Measurements from ENCODE around the gene SYCP2L. TPM values are rescaled to one million over a fixed set of nuclear protein-coding genes. Genes with fewer than 3 reads are reported as not detected.

SYCP2L gene
- polyA plus RNA-seq, 2 of the 4 experiments (the other 2 are of a cell fraction) = 2.6 to 13.5 TPM

- ATAC-seq = no peak
- no peaks in the 10 kb centered on the region for H3K4me1 ChIP-seq
- CTCF ChIA-PET = interaction anchor here (0.8 kb wide), 1 partner anchor 642 kb away, joined by 3 read pairs; no protein-coding TSS in a partner anchor
- no peak for FAIRE-seq
- no peak for DNase-seq (ENCODE audit: low read depth in 1 of 2, low spot score in 1 of 2)
- POLR2A ChIA-PET = no interaction called here
- 83% methylated on average over 1 of the region's 1 CpG for WGBS (ENCODE audit: missing lambda C conversion rate)
- TF ChIP-seq TFCP2L1 (CRISPR knock-in tag; IDR thresholded peaks at IDR 0.05) (no peak), KDM5A (IDR thresholded peaks at IDR 0.05) (no peak), E2F6 (IDR thresholded peaks at IDR 0.05; ENCODE audit: borderline replicate concordance, low read depth) (no peak)
- H3K4me2 ChIP-seq = no peak overlapping the region
- no peaks in the 10 kb centered on the region for H3K9me3 ChIP-seq
- H3K27ac ChIP-seq = no peak overlapping the region
- no peak overlapping the region for H3K4me3 ChIP-seq
Measured at GRCh38 chr6:10933126-10933525, 46.3 kb downstream of the SYCP2L start.

DNA sequence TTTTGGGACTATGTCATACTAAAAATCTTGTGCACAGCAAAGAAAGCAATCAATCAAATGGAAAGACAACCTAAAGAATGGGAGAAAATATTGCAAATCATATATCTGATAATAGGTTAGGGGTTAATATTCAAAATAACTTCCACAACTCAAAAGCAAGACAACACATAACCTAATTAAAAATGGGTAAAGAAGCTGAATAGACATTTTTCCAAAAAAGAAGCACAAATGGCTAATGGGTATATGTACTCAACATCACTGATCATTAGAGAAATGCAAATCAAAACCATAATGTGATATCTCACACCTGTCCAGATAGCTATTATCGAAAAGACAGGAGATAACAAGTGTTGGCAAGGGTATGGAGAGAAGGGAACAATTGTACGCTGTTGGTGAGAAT lies 53.0 kb downstream of the SYCP2L start:
- Histone ChIP-seq H3K4me2 (no peak overlapping the region), H3K27ac (no peak overlapping the region), H3K4me1 (no peaks in the 10 kb centered on the region), H3K4me3 (no peak overlapping the region), H3K9me3 (no peaks in the 10 kb centered on the region)
- WGBS (ENCODE audit: missing lambda C conversion rate) = 98% methylated on average over 2 of the region's 2 CpGs
- ChIA-PET POLR2A (no interaction called here), CTCF (no interaction called here)
- ATAC-seq = no peak
- DNase-seq (ENCODE audit: low read depth in 1 of 2, low spot score in 1 of 2) = no peak
- TF ChIP-seq MYC (IDR thresholded peaks at IDR 0.05; ENCODE audit: borderline replicate concordance, low read length) (no peak), MAFK (IDR thresholded peaks at IDR 0.05; ENCODE audit: partially characterized antibody) (peak; percentile 24), NR3C1 (IDR thresholded peaks at IDR 0.05) (no peak), HDAC2 (IDR thresholded peaks at IDR 0.05) (no peak)
- TF ChIP-seq, protein P1, sequence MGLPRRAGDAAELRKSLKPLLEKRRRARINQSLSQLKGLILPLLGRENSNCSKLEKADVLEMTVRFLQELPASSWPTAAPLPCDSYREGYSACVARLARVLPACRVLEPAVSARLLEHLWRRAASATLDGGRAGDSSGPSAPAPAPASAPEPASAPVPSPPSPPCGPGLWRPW (IDR thresholded peaks at IDR 0.05) = no peak
- FAIRE-seq = no peak

DNA sequence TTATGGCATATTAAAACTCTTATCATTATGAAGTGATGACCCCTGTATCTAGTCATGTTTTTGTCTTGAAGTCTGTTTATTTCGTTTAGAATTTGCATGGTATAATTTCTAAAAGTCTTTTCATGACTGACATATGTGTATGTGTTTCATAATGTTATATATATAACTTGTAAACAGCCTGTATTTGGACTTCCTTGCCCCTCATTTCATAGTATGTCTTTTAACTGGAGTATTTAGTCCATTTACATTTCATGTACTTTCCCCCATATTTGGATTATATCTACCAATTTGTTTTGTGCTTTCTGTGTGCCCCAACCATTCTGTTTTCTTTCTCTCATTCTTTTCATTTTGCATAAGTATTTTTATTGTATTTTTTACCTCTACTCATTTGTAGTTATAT lies 59.0 kb downstream of the SYCP2L start:
- Histone ChIP-seq H3K27ac (no peak overlapping the region), H3K4me1 (no peaks in the 10 kb centered on the region), H3K4me3 (no peak overlapping the region), H3K4me2 (no peak overlapping the region), H3K9me3 (no peaks in the 10 kb centered on the region)
- 50% methylated on average over 1 of the region's 1 CpG for WGBS (ENCODE audit: missing lambda C conversion rate)
- DNase-seq (ENCODE audit: low read depth in 1 of 2, low spot score in 1 of 2) = no peak
- ChIA-PET CTCF (no interaction called here), POLR2A (no interaction called here)
- TF ChIP-seq HOXB5 (CRISPR knock-in tag; IDR thresholded peaks at IDR 0.05) (no peak), FOSB (CRISPR knock-in tag; IDR thresholded peaks at IDR 0.05) (no peak), TP53 (CRISPR knock-in tag; IDR thresholded peaks at IDR 0.05) (no peak), SMC3 (IDR thresholded peaks at IDR 0.05) (no peak), JUN (IDR thresholded peaks at IDR 0.05) (no peak), SREBF2 (IDR thresholded peaks at IDR 0.05) (no peak), MAFK (IDR thresholded peaks at IDR 0.05; ENCODE audit: partially characterized antibody) (no peak), POLR2AphosphoS2 (conservative IDR thresholded peaks at IDR 0.05; ENCODE audit: low read length) (no peak), CHD4 (IDR thresholded peaks at IDR 0.05; ENCODE audit: borderline replicate concordance) (no peak), BHLHE40 (IDR thresholded peaks at IDR 0.05; ENCODE audit: low read depth, low read length) (no peak), CEBPB (IDR thresholded peaks at IDR 0.05) (no peak), RNF2 (IDR thresholded peaks at IDR 0.05; ENCODE audit: borderline replicate concordance, low read depth) (no peak), ESRRA (IDR thresholded peaks at IDR 0.05; ENCODE audit: borderline replicate concordance, low read length) (no peak), BCL3 (IDR thresholded peaks at IDR 0.05) (no peak), RFX5 (IDR thresholded peaks at IDR 0.05) (no peak), ELK1 (IDR thresholded peaks at IDR 0.05; ENCODE audit: low read depth, low read length) (no peak), CBX2 (IDR thresholded peaks at IDR 0.05; ENCODE audit: borderline replicate concordance, low read depth) (no peak)
- FAIRE-seq = no peak
- no peak for ATAC-seq

Data from A549 (cell line).